ENCODE measurements around the gene COP1.

- no peak for TF ChIP-seq CEBPB (IDR thresholded peaks at IDR 0.05; ENCODE audit: low read depth)
- TF ChIP-seq POLR2AphosphoS5 (IDR thresholded peaks at IDR 0.05; ENCODE audit: low read depth, low read length): no peak
These were observed 5.5 kb downstream of the COP1 start for GRCh38 chr1:176201568-176201967.

All from HCT116 (cell line).